GM19240 (cell line): ENCODE data around the gene FDX1.

Source experiments
- DNase-seq: peaks from one replicate; pipeline ENCODE4 v3.0.0; 2011; ENCODE audit warnings: low spot score; ENCODE audit not compliant: insufficient read length

Gene FDX1

GRCh38 chr11:110431051-110431672, 1.4 kb downstream of the FDX1 start:
- no peak for DNase-seq

DNA sequence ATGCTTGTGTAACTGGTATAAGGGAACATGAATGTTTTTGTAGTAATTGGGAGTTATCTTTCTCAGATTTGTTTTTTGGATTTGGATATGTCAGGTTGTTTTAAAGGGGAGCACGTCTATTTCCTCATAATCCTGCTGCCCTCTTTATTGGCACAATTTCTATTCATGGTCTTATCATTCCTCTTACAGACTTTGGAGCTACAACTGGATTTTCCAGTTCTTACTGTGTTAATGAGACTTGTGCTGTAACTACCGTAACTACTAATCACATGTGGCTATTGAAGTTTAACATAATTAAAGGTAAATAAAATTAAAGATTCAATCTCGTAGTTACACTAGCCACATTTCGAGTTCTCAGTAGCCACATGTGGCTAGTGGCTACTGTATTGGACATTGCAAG, 1.9 kb downstream of the FDX1 start:
- no peak for DNase-seq

GRCh38 chr11:110432713-110433392, 3.1 kb downstream of the FDX1 start:
- DNase-seq = no peak

DNA sequence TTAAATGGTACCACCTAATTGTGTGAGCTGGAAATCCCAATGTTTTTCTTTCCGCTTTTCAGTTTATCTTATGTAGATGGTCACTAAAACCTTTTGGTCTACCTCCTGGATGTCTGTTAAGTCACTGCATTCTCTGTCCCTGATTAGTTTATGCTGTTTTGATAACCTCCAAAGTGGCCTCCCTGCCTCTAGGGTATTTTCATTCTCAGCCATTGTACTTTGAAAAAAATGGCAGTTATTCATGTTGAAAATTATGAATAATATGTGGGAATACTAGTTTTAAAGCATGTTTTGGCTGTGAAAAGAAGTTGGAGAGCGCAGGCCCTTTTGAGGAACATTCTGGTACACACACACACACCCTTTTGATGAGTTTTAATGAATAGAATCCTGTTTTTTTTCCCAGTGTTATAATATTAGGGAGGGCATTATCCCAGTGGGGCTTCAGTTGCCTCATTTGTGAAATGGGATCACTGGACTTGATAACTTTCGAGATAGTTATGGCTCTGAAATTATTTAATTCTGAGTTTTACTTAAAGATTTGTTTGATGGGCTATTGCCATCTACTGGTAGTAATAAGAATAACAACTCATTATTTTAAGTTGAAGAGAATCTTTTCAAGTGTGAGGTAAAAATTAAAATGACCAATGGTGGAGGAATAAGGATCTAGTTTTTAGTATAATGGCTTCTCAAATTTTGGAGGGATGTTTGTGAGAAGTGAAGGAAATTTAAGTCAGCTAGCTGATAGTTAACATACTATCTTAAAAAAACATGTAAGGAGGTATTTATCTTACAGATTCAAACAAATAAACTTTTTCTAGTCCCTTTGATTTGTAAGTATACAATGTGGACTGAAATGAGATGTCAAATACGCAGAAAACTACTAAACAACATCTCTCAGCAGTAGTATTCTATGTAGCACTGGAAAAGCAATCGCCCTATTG, 3.9 kb downstream of the FDX1 start:
- DNase-seq = no peak

DNA sequence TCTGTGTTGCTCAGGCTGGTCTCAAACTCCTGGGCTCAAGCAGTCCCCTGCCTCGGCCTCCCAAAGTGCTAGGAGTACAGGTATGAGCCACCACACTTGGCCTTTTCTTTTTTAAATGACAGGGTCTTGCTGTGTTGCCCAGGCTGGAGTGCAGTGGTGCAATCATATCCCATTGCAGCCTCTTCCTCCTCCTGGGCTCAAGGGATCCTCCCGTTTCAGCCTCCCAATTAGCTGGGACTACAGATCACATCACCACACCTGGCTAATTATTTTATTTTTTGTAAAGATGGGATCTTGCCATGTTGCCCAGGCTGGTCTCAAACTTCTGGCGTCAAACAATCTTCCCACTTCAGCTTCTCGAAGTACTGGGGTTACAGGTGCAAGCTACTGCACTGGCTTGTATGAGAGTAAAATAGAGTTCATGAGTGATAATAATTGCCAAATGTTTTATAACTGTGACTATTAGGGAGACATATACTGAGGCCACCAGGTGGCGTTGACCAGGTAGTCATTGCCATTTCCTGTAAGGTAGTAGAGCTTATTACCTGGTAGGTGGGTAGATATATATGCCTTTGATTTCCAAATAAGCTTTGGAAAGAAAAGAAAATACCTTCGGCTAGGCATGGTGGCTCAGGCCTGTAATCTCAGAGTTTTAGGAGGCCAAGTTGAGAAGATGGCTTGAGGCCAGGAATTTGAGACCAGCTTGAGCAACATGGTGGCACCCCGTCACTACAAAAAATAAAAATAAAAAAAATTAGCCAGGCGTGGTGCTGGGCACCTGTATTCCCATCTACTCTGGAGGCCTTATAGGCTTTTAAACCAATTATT, 5.4 kb downstream of the FDX1 start:
- DNase-seq = no peak

GRCh38 chr11:110435780-110436717, 6.3 kb downstream of the FDX1 start:
- no peak for DNase-seq

GRCh38 chr11:110438017-110438416, 8.3 kb downstream of the FDX1 start:
- no peak for DNase-seq

DNA sequence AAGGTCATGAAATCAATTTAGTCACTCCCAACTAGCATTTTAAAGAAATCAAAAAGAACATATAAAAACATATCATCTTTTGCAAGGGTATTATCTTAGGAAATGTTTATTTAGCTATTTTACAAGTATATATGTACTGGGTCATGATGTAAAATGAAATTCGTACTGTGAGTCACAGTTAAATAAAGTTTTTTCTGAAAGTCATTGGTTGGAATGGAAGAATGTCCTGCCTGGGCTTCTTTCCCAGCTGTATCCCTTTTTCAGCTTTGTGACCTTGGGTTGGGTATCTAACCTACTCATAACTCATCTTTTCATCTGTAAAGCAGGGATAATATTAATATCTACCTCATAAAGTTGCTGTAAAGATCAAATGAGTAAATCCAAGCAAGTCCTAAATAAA, 15.7 kb downstream of the FDX1 start:
- DNase-seq = no peak

GRCh38 chr11:110446061-110446460, 16.3 kb downstream of the FDX1 start:
- DNase-seq = no peak

- no peak for DNase-seq
These were observed 16.8 kb downstream of the FDX1 start for GRCh38 chr11:110446594-110446993.

- DNase-seq = no peak
These were observed 17.6 kb downstream of the FDX1 start for GRCh38 chr11:110447343-110447742.

- DNase-seq = no peak
These were observed 18.4 kb downstream of the FDX1 start for GRCh38 chr11:110447897-110448745.

DNA sequence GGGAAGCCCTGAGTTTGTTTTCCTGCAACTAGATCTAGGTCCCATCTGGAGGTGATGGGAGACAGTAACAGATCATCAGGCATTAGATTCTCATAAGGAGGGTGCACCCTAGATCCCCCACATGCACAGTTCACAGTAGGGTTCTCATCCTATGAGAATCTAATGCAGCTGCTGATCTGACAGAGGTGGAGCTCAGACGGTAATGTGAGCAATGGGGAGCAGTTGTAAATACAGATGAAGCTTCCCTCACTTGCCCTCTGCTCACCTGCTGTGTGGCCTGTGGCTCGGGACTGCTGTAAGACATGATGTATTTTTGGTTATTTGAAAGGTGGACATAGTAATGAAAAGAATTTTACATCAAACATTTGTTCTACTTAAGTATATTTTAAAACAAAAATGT, 20.5 kb downstream of the FDX1 start:
- DNase-seq = no peak

- no peak for DNase-seq
These were observed 23.0 kb downstream of the FDX1 start for GRCh38 chr11:110452720-110453119.

- no peak for DNase-seq
These were observed 24.1 kb downstream of the FDX1 start for GRCh38 chr11:110453684-110454354.

GRCh38 chr11:110454609-110455008, 24.9 kb downstream of the FDX1 start:
- no peak for DNase-seq

- DNase-seq = no peak
These were observed 26.0 kb downstream of the FDX1 start for GRCh38 chr11:110455718-110456117.

DNA sequence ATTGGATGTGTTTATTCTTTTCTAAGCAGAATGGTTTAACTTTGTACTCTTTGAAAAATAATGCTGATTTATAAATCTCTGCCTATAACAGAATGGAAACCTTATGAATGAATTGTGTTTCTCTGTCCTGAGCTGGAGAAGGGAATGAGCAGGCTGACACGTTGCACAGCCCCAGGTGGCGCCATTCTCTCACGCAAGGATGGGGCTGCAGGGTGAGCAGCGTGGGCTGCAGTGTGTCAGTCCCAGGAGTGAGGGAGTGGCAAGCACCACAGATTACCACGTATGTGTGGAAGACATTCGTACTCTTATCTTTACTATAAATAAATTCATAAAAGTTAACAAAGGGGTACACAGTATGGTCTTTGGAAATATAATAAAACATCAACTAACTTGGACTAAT, 33.4 kb downstream of the FDX1 start:
- DNase-seq = no peak

GRCh38 chr11:110465231-110465630, 35.5 kb downstream of the FDX1 start:
- no peak for DNase-seq
